Common myeloid progenitor, CD34-positive (primary cell): ENCODE data around the gene MYRIP.

Experiments
- CTCF ChIA-PET: fragments of 350-600 bp; sonication (Branson Sonifier 250); formaldehyde crosslinking; loops from one replicate; lab custom pipeline; 2021; ENCODE audit warnings: antibody characterized with exemption; lab: Charles Lee
- POLR2A ChIA-PET: fragments of 350-600 bp; sonication (Branson Sonifier 250); formaldehyde crosslinking; loops from one replicate; lab custom pipeline; 2021; ENCODE audit warnings: antibody characterized with exemption; lab: Charles Lee
- DNase-seq, 3 donors: peaks; one replicate each; pipeline versions ENCODE4 v3.0.0 to v3.0.0-alpha.2; 2013
- H3K27ac ChIP-seq, 2 experiments: 1 replicate in 1 of 2; 2 replicates in 1 of 2; pipeline ENCODE4 v1.7.0; 2013; ENCODE audit warnings: inconsistent platforms in 2 of 2, low read length in 2 of 2, mild to moderate bottlenecking in 2 of 2, low read depth in 1 of 2, moderate library complexity in 1 of 2; ENCODE audit not compliant: severe bottlenecking in 2 of 2, insufficient read depth in 1 of 2, poor library complexity in 1 of 2
- H3K27me3 ChIP-seq, 5 experiments: replicated peaks in 2 of 5; 1 replicate in 3 of 5; 2 replicates in 2 of 5; pipeline versions ENCODE4 v1.6.1 to v1.7.0; 2013; ENCODE audit warnings: low read length in 4 of 5, mild to moderate bottlenecking in 2 of 5, moderate library complexity in 2 of 5, inconsistent platforms in 1 of 5; ENCODE audit not compliant: insufficient read depth in 5 of 5, control insufficient read depth in 4 of 5
- H3K36me3 ChIP-seq, 4 experiments: 1 replicate in 2 of 4; 2 replicates in 2 of 4; pipeline versions ENCODE4 v1.6.1 to v1.7.0; 2013; ENCODE audit warnings: low read length in 3 of 4, control low read depth in 1 of 4, mild to moderate bottlenecking in 1 of 4; ENCODE audit not compliant: control insufficient read depth in 4 of 4, insufficient read depth in 4 of 4
- H3K4me1 ChIP-seq, 4 experiments: 1 replicate in 3 of 4; 2 replicates in 1 of 4; pipeline versions ENCODE4 v1.6.1 to v1.7.1; 2013; ENCODE audit warnings: low read length in 3 of 4, mild to moderate bottlenecking in 3 of 4, control low read depth in 1 of 4, inconsistent platforms in 1 of 4, moderate library complexity in 1 of 4; ENCODE audit not compliant: control insufficient read depth in 4 of 4, insufficient read depth in 4 of 4; ENCODE audit errors: control extremely low read depth in 1 of 4
- H3K4me3 ChIP-seq, 7 experiments: 1 replicate in 4 of 7; 2 replicates in 3 of 7; pipeline versions ENCODE4 v1.5.1 to v1.7.0; 2013; ENCODE audit warnings: mild to moderate bottlenecking in 7 of 7, low read length in 6 of 7, moderate library complexity in 6 of 7, inconsistent platforms in 2 of 7, low read depth in 2 of 7, control low read depth in 1 of 7; ENCODE audit not compliant: insufficient read depth in 4 of 7, control insufficient read depth in 1 of 7; ENCODE audit errors: extremely low read depth in 1 of 7
- H3K9me3 ChIP-seq, 5 experiments: 1 replicate in 4 of 5; 2 replicates in 1 of 5; pipeline versions ENCODE4 v1.6.1 to v1.7.1; 2013; ENCODE audit warnings: low read length in 4 of 5, mild to moderate bottlenecking in 2 of 5, inconsistent platforms in 1 of 5, low read depth in 1 of 5, moderate library complexity in 1 of 5; ENCODE audit not compliant: control insufficient read depth in 4 of 5, insufficient read depth in 2 of 5; ENCODE audit errors: control extremely low read depth in 1 of 5
- WGBS: methylation state at CpG from one replicate; pipeline ENCODE4 v1.1.5; 2013; ENCODE audit not compliant: insufficient coverage; 5-methylcytosine and 5-hydroxymethylcytosine counted together

The MYRIP gene

DNA sequence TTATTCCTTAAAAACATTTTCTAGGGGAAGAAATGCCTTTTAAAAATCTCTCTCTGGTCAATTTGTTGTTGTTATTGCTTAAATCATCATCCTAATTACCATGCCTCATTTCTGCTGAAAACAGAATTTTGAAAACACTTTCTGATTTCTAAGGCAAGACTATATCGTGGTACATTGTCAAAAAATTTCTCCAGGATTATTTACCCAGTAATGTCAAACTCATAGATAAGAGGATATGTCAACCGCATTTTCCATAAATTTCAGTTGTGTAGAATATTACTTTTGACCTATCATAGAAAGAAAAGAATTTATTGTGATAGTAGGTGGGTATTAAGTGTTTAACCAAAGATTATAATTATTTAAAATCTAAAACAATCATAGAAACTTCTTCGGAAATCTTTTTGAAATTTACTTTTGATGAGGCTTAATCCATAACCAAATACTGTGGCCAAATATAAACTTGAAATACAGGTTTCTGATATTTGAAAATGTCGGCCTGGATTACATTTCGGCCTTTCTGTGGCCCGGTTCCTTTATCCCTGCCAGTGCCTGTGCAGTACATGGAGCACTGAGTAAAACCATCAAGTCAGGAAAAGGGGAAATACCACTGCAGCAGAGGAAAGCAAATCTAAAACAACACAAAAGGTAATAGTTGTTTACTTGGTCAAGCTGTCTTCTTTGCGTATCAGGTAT lies 173.4 kb downstream of the MYRIP start:
- no peak for DNase-seq
- WGBS: no CpG with 5 or more reads among the region's 7 CpGs
- Histone ChIP-seq H3K27ac (no peak overlapping the region), H3K4me3 (no peak overlapping the region), H3K9me3 (no peaks in the 10 kb centered on the region), H3K4me1 (no peaks in the 10 kb centered on the region), H3K27me3 (no peaks in the 10 kb centered on the region), H3K36me3 (no peaks in the 10 kb centered on the region)
- CTCF ChIA-PET: no interaction called here
- POLR2A ChIA-PET: no interaction called here

DNA sequence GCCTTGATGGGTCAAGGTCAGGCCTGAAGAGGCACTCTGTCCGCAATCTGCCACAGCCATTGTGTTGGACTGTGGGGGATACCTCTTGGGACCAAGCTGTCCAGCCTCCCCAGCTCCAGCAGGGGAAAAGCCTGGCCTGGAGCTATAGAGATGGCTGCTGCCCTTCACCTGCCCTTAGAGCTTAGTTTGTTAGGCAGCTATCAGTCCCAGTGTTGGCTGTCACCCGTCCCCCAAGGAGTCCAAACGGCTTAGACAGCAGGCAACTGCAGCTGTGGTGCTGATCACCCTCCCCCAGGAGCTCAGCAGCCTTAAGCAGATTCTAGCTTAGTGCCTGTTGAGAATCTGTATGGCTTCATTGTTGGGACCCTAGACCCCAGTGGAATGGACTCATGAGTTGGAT lies 180.3 kb downstream of the MYRIP start:
- no peak for DNase-seq
- H3K4me3 ChIP-seq: no peak overlapping the region
- H3K36me3 ChIP-seq: no peaks in the 10 kb centered on the region
- ChIA-PET POLR2A (no interaction called here), CTCF (interaction anchor here (0.7 to 1.9 kb wide), 7 partner anchors 8 to 577 kb away, joined by 3 to 5 read pairs (median 3); no protein-coding TSS in a partner anchor)
- H3K27ac ChIP-seq: no peak overlapping the region
- H3K9me3 ChIP-seq: peaks cover 0 to 10% (median 0%) of the 10 kb centered on the region in 5 experiments
- 90% methylated on average over 3 of the region's 3 CpGs for WGBS
- H3K4me1 ChIP-seq: no peaks in the 10 kb centered on the region
- H3K27me3 ChIP-seq: peaks cover 0 to 2% (median 0%) of the 10 kb centered on the region in 5 experiments

DNA sequence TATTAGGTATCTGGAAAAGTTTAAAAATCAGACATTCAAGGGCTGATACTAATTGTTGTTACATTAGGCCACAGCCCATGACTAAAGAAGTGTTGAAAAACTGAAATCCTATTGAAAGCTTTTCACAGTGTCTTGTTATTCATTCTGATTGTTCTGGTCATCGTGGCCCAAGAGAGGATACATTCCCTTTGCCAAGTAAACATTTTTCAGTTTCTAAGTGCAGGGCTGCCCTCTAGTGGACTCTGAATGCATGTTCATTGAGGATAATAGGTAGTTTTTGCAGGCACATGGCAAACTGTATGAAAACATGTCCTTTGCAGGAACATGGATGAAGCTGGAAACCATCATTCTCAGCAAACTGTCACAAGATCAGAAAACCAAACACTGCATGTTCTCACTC lies 181.1 kb downstream of the MYRIP start:
- peak; percentile 34 to 61 (median 54) for DNase-seq
- peaks cover 0 to 10% (median 0%) of the 10 kb centered on the region in 5 experiments for H3K9me3 ChIP-seq
- H3K4me3 ChIP-seq: no peak overlapping the region
- H3K4me1 ChIP-seq: no peaks in the 10 kb centered on the region
- CTCF ChIA-PET: interaction anchor here (1.0 to 1.9 kb wide), 6 partner anchors 9 to 578 kb away, joined by 3 to 5 read pairs (median 3); no protein-coding TSS in a partner anchor
- 90% methylated on average over 1 of the region's 1 CpG for WGBS
- H3K27ac ChIP-seq: no peak overlapping the region
- POLR2A ChIA-PET: no interaction called here
- H3K36me3 ChIP-seq: no peaks in the 10 kb centered on the region
- H3K27me3 ChIP-seq: peaks cover 0 to 2% (median 0%) of the 10 kb centered on the region in 5 experiments

DNA sequence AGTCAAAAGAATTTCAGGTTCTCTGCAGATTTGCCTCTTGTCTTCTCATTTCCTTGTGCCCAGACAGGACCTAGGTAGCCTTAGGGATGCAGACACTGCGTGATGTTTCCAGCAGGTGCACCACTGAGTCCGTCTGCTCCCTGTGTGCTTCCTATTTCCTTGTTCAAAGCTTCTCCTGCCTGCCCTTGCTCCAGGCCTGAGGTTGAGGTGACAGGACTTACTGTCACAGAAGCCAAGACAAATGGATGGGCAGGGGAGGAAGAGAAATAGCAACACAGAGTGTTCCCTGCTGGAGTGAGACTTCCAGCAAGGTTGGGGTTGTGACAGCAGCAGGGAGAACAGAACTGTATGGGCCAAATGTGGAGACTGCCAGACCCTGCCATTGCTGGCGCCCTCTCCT lies 199.4 kb downstream of the MYRIP start:
- H3K36me3 ChIP-seq: no peaks in the 10 kb centered on the region
- no peaks in the 10 kb centered on the region for H3K4me1 ChIP-seq
- peaks cover 0 to 2% (median 0%) of the 10 kb centered on the region in 5 experiments for H3K27me3 ChIP-seq
- WGBS: 93% methylated on average over 3 of the region's 3 CpGs
- H3K4me3 ChIP-seq: no peak overlapping the region
- ChIA-PET POLR2A (no interaction called here), CTCF (no interaction called here)
- H3K9me3 ChIP-seq: peaks cover 0 to 3% (median 0%) of the 10 kb centered on the region in 5 experiments
- no peak overlapping the region for H3K27ac ChIP-seq
- no peak for DNase-seq

DNA sequence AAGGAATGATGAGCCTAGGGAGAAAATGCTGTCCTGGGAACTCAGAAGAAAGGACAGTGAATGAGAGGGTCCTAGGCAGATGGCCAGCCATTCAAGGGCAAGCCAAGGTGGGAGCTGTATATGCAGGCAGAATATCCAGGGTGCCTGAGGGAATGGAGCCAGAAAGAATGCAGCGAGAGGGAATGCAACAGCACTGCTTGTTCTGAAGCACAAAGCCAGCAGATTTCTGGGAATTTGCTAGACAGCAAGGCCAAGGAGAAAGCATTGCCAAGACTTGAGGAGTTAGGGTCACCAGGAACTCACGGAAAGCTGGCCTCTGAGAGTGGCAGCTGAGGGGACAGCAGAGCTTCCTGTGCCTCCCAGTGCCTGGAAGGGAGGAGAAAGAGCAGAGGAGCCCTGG lies 200.6 kb downstream of the MYRIP start:
- ChIA-PET POLR2A (no interaction called here), CTCF (no interaction called here)
- 90% methylated on average over 1 of the region's 2 CpGs for WGBS
- no peak for DNase-seq
- H3K27ac ChIP-seq: no peak overlapping the region
- no peaks in the 10 kb centered on the region for H3K4me1 ChIP-seq
- no peaks in the 10 kb centered on the region for H3K36me3 ChIP-seq
- H3K4me3 ChIP-seq: no peak overlapping the region
- peaks cover 0 to 2% (median 0%) of the 10 kb centered on the region in 5 experiments for H3K27me3 ChIP-seq
- H3K9me3 ChIP-seq: peaks cover 0 to 3% (median 0%) of the 10 kb centered on the region in 5 experiments

DNA sequence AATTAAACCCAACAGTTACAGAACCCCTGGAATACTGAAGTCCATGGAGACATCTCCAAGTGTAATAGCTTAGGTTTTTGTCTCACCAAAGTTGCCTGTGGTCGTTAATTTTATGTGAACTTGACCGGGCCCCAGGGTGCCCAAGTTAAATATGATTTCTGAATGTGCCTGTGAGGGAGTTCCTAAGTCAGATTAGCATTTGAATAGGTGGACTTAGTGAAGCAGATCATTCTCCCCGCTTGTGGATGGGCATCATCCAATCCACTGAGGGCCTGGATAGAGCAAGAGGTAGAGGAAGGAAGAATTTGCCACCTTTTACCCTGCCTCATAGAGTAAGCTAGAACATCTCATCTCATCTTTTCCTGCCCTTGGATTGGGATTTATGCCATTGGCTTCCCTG lies 203.0 kb downstream of the MYRIP start:
- CTCF ChIA-PET: no interaction called here
- POLR2A ChIA-PET: no interaction called here
- no peak for DNase-seq

DNA sequence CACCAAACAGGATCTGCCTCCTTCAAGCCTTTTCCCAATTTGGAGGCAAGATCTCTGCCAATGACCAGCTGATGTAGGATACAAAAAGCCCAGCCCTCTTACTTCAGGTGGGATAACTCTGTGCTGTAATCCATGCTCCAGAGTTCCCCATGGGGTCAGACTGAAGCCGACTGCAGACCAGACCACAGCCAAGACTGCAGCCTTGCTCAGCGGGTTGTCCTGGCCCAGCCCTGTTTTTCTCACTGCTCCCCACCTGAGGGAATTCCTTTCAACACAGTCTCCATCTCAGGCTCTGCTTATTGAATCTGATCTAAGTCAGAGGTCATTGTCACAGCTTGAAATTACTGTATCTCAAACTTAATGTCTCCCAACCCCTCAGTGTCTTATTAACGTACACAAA lies 207.0 kb downstream of the MYRIP start:
- ChIA-PET POLR2A (no interaction called here), CTCF (no interaction called here)
- no peak for DNase-seq
- Histone ChIP-seq H3K4me1 (no peaks in the 10 kb centered on the region), H3K9me3 (no peaks in the 10 kb centered on the region), H3K27me3 (peaks cover 0 to 4% (median 2%) of the 10 kb centered on the region in 5 experiments), H3K4me3 (no peak overlapping the region), H3K36me3 (no peaks in the 10 kb centered on the region), H3K27ac (no peak overlapping the region)
- WGBS: 100% methylated on average over 3 of the region's 3 CpGs

More for the DNA sequence above, 203.0 kb downstream of the MYRIP start:
- Histone ChIP-seq H3K4me1 (no peaks in the 10 kb centered on the region), H3K27ac (no peak overlapping the region), H3K9me3 (no peaks in the 10 kb centered on the region), H3K27me3 (peaks cover 0 to 2% (median 0%) of the 10 kb centered on the region in 5 experiments), H3K36me3 (no peaks in the 10 kb centered on the region), H3K4me3 (no peak overlapping the region)
- 95% methylated on average over 3 of the region's 3 CpGs for WGBS
